GM19438 (cell line): ENCODE results near the gene PTGFR.

Experiments
- ATAC-seq: cut with Tn5 transposase; IDR thresholded peaks from one replicate; pipeline ENCODE4 v1.9.1; 2021; ENCODE audit warnings: low read depth; ENCODE audit not compliant: unreplicated experiment

The PTGFR gene

GRCh38 chr1:78586572-78586971 is 95.8 kb downstream of the PTGFR start:
- ATAC-seq: no peak

- ATAC-seq: no peak
These were observed 96.4 kb downstream of the PTGFR start for GRCh38 chr1:78587211-78587610.
